GM13976 (cell line): Measurements from ENCODE around the gene KLHL18.
"Not testable (repeated sequence)": the region's sequence is repeated elsewhere in the genome, so short reads cannot be mapped to it uniquely, and the experiment has no call there.

Experiments used
- DNase-seq: peaks from one replicate; pipeline ENCODE4 v3.0.0; 2012; ENCODE audit warnings: low spot score
- CTCF ChIP-seq: IDR thresholded peaks from 2 replicates; pipeline ENCODE4 v1.5.1; 2012; ENCODE audit warnings: borderline replicate concordance, mild to moderate bottlenecking; ENCODE audit not compliant: insufficient read depth; ENCODE audit errors: extremely low read depth, missing control alignments, control extremely low read depth
- in situ Hi-C: fragments of 300-500 bp; cut with MboI; formaldehyde crosslinking; loops from one replicate; pipeline ENCODE4 v1.12.0; 2022; ENCODE audit warnings: low sequenced_read_pairs, mixed read lengths, inconsistent platforms; ENCODE audit not compliant: unreplicated experiment

Gene KLHL18

DNA sequence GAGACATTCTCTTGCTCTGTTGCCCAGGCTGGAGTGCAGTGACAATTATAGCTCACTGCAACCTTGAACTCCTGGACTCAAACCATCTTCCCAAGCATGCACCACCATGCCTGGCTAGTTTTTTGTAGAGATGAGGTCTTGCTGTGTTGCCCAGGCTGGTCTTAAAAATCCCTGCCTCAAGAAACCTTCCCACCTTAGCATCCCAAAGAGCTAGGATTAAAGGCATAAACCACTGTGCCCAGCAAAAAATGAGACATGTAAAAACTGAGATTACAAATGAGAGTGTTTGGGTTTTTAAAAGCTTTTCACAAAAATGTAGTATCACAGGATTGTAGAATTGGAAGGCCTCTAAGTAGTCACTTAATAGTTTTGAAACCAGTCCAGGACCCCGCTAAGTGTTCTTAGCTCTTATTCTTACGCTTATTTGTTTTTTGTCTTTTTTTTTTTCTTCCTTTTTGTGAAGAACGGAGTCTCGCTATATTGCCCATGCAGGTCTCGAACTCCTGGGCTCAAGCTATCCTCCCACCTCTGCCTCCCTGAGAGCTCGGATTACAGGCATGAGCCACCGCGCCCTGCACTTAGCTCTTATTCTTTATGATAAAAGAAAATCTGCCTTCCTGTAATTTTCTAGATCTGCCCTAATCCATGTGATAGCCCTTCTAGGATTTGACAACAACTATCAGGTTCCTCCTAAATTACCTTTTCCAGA is 31.5 kb downstream of the KLHL18 start:
- in situ Hi-C loops: no loop called here

GRCh38 chr3:47315069-47315647 is 32.4 kb downstream of the KLHL18 start:
- in situ Hi-C loops: no loop called here
- no peak for TF ChIP-seq CTCF
- no peak for DNase-seq

More for the DNA sequence above, 31.5 kb downstream of the KLHL18 start:
- TF ChIP-seq CTCF: no peak
- DNase-seq: no peak

- in situ Hi-C loops, DNase-seq: not testable (repeated sequence)
Observed at GRCh38 chr3:47316151-47316550, 33.4 kb downstream of the KLHL18 start.

DNA sequence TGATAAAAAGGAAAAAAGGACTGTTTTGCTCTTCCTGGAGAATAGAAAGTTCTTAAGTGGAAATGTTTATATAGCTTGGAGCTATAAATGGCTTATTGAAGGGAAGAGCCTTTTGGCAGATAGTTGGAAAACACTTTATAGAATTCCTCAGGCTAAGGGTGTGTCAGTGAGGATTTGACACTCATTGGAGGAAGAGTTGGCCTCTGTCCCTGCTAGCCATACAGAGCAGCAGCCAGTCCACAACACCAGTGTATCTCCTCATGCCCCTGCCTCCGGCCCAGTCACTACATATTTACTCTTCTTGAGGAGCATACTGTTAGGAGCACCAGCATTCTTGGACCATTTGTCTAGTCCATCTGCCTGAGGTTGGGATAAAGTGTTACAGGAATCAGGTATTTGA is 36.2 kb downstream of the KLHL18 start:
- TF ChIP-seq CTCF: no peak
- DNase-seq: no peak
- in situ Hi-C loops: no loop called here

- no peak for DNase-seq
- TF ChIP-seq CTCF: no peak
- in situ Hi-C loops: no loop called here
Observed at GRCh38 chr3:47319956-47320355, 37.2 kb downstream of the KLHL18 start.

DNA sequence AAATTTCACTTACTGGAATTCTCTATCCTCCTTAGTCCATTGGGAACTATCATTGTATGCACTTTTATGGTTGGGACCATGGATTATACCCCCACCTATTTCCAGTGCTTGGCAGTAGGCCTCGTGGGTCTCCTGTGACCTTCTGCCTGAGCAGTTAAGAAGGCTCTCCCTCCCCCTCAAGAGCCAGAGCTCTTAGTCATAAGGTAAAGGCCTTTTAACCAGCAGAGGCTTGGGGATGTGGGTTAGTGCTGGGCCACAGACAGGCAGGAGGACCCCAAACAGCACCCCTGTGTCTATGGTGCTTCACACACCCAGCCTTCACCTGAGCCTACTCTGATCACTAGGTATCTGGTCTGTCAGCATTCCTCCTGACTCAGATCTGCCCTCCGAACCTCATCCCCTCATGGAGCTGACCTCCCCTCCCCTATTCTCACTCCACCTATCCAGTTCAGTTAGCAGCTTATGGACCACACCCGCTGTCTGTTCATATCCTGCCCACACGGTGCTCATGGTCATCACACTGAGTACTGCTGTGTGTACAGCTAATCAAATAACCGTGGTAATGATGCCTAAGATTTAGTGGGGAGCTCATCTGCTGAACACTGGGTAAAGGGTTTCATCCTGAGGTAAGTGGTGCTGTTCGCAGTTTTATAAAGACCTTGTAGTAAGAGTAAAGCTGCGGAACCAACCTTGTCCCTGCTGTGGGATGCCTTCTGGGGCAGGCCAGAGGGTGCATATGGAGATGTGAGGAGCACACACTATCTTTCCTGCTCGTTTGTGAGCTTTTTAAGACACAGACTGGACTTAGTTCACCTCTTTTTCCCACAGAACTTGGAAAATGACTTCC is 40.9 kb downstream of the KLHL18 start:
- DNase-seq: no peak
- in situ Hi-C loops: no loop called here
- no peak for TF ChIP-seq CTCF

DNA sequence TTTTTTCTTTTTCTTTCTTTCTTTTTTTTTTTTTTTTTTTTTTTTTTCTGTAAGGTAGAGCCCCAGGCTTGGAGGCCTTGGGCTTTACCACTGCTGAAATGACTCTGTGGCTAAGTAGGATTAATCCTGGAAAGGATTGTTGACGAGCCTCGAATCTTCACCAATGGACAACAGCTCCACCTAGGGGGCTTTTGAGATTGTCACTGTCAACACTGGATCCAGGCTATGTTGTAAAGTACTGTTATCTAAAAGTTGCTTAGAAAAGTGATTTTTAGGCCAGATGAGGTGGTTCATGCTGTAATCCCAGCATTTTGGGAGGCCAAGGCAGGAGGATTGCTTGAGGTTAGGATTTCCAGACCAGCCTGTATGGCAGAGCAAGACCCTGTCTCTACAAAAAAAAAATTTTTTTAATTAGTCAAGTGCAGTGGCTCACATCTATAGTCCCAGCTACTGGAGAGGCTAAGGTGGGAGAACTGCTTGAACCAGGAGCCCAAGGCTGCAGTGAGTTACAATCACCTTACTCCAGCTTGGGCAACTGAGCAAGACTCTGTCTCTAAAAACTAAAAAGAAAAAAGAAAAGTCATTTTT is 41.6 kb downstream of the KLHL18 start:
- peak; percentile 57 for TF ChIP-seq CTCF
- peak; percentile 76 for DNase-seq
- in situ Hi-C loops: no loop called here
